Measurements from ENCODE around the gene SDC4. TPM values are rescaled to one million over a fixed set of nuclear protein-coding genes. Genes with fewer than 3 reads are reported as not detected.

Gene SDC4
- total RNA-seq, 2 donors from 2014 or later, result 71.4 to 95.2 TPM

DNA sequence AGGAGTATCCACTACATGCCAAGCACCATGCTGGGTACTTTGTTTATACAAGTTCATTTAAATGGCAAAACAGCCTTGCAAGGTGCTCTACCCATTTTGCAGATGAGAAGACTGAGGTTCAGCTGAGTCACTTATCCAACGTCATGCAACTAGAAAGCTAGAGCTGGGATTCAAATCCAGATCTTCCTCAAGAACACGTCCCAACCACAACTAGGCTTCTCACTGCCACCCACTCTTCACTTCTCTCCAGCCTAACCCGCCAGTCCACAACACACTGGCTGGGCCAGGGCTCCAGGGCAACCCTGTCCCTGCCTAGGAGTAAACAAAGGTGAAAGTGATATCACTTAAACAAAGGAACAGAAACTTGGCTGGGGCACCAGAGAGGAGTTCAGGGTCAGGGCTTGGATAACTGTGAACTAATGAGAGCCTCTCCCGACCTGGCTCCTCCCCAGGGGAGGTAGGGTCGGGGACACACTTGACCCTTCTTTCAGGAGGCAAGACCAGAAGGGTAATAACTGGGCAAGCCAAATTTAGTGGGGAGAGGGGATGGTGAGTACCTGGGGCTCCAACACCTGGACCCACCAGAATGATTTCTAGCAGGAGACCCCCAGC lies 7.9 kb downstream of the SDC4 start:
- H3K9me3 ChIP-seq, result no peaks in the 10 kb centered on the region
- DNase-seq (ENCODE audit: low spot score), result no peak
- H3K4me1 ChIP-seq, result peaks cover 5 to 98% of the 10 kb centered on the region in 2 donors
- peak overlapping the region; percentile 96 to 97 for H3K27ac ChIP-seq
- TF ChIP-seq, protein P1, sequence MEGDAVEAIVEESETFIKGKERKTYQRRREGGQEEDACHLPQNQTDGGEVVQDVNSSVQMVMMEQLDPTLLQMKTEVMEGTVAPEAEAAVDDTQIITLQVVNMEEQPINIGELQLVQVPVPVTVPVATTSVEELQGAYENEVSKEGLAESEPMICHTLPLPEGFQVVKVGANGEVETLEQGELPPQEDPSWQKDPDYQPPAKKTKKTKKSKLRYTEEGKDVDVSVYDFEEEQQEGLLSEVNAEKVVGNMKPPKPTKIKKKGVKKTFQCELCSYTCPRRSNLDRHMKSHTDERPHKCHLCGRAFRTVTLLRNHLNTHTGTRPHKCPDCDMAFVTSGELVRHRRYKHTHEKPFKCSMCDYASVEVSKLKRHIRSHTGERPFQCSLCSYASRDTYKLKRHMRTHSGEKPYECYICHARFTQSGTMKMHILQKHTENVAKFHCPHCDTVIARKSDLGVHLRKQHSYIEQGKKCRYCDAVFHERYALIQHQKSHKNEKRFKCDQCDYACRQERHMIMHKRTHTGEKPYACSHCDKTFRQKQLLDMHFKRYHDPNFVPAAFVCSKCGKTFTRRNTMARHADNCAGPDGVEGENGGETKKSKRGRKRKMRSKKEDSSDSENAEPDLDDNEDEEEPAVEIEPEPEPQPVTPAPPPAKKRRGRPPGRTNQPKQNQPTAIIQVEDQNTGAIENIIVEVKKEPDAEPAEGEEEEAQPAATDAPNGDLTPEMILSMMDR (IDR thresholded peaks at IDR 0.05), result no peak
- H3K4me3 ChIP-seq, result no peak overlapping the region
- H3K27me3 ChIP-seq, result no peaks in the 10 kb centered on the region
- H3K36me3 ChIP-seq, result peaks cover 28% of the 10 kb centered on the region

DNA sequence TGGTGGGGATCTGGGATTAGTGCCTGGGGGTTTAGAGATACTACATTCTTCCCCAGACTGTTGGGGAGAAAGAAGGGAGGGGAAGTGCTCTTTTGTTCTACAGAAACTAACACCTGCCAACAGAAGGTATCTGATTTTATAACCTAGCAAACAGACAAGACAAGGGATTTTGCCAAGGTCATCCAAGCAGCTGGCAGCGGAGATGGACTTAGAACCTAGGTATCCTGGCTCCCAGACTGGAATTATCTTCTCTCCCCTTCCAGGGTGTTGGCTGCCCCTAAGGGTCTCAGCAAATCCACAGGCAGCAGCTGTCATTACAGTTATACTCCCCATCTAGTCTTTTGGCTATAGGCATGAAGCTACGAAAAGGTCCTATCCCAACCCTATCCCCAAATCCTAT lies 8.4 kb downstream of the SDC4 start:
- Histone ChIP-seq H3K27ac (peak overlapping the region; percentile 96 to 97), H3K4me1 (peaks cover 5 to 92% of the 10 kb centered on the region in 2 donors), H3K4me3 (no peak overlapping the region), H3K9me3 (no peaks in the 10 kb centered on the region), H3K27me3 (no peaks in the 10 kb centered on the region), H3K36me3 (peaks cover 34% of the 10 kb centered on the region)
- no peak for DNase-seq (ENCODE audit: low spot score)
- TF ChIP-seq, protein P1 (IDR thresholded peaks at IDR 0.05), result no peak

- Histone ChIP-seq H3K9me3 (no peaks in the 10 kb centered on the region), H3K27ac (peak overlapping the region; percentile 96 to 97), H3K36me3 (peaks cover 40% of the 10 kb centered on the region), H3K4me3 (no peak overlapping the region), H3K27me3 (no peaks in the 10 kb centered on the region), H3K4me1 (peaks cover 5 to 85% of the 10 kb centered on the region in 2 donors)
- DNase-seq (ENCODE audit: low spot score), result no peak
- TF ChIP-seq, protein P1 (IDR thresholded peaks at IDR 0.05), result no peak
Observed at GRCh38 chr20:45339084-45339483, 9.1 kb downstream of the SDC4 start.

DNA sequence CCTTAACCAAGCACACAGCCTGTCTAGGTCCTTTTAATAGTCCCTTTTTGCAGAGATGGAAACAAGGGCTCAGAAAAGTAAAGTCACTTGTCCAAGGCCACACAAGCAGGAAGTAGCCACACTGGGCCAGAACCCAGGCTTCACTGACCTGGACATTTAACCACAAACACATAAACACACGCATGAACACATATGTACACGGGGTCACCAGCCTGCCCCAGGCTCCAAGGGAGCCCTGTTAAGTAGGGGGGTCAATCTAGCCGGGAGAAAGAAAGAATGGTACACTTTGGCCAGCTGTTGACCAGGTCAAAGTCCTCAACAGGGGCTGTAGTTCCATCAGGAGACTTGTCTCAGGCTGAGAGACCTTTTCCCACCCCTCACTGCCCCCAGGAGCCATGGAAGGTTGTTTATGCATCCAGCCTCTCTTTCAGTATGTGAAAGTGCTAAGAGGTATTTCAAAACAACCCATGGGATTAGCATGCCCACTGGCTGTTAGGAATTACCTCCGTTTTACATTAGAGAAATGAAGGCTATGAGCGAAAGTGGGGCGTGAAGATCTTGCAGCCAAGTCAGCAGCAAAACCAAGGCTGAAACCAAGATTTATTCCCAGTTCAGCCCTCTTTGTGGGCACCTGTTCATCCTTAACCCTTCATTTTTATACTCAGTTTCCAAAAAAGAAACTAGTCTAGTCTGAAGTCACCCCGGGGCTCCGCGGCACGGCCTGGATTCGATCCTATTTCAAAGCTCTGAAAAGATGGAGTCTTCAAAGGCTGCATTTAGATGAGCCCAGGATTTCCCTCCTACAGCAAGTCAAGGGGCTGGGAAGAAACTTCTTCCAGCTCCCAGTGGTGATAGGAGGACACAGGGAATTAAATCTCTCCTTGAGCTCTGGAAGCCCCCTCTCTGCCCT lies 9.8 kb downstream of the SDC4 start:
- H3K27ac ChIP-seq, result peak overlapping the region; percentile 96 to 97
- DNase-seq (ENCODE audit: low spot score), result no peak
- H3K4me3 ChIP-seq, result no peak overlapping the region
- H3K4me1 ChIP-seq, result peaks cover 0 to 78% of the 10 kb centered on the region in 2 donors
- H3K36me3 ChIP-seq, result peaks cover 44% of the 10 kb centered on the region
- no peaks in the 10 kb centered on the region for H3K9me3 ChIP-seq
- H3K27me3 ChIP-seq, result no peaks in the 10 kb centered on the region
- TF ChIP-seq, protein P1 (IDR thresholded peaks at IDR 0.05), result no peak

GRCh38 chr20:45337367-45338120 lies 10.7 kb downstream of the SDC4 start:
- DNase-seq (ENCODE audit: low spot score), result no peak
- TF ChIP-seq, protein P1 (IDR thresholded peaks at IDR 0.05), result no peak
- Histone ChIP-seq H3K27me3 (no peaks in the 10 kb centered on the region), H3K9me3 (no peaks in the 10 kb centered on the region), H3K27ac (peak overlapping the region; percentile 96 to 97), H3K36me3 (peaks cover 52% of the 10 kb centered on the region), H3K4me1 (peaks cover 0 to 70% of the 10 kb centered on the region in 2 donors), H3K4me3 (no peak overlapping the region)
